ENCODE measurements around the gene PIM3.
A peak's percentile ranks its signal among the peaks of the same experiment; 100 is the strongest.

The PIM3 gene

GRCh38 chr22:49943771-49944398 is 16.7 kb upstream of the PIM3 start:
- DNase-seq = no peak

- DNase-seq = no peak
Measured at GRCh38 chr22:49944399-49944891, 16.1 kb upstream of the PIM3 start.

- peak in 1 of 4 experiments; percentile 38 for DNase-seq
Measured at GRCh38 chr22:49945042-49945794, 15.4 kb upstream of the PIM3 start.

GRCh38 chr22:49946612-49947295 is 13.8 kb upstream of the PIM3 start:
- no peak for DNase-seq

GRCh38 chr22:49947296-49947622 is 13.3 kb upstream of the PIM3 start:
- no peak for DNase-seq

GRCh38 chr22:49948116-49948957 is 12.2 kb upstream of the PIM3 start:
- no peak for DNase-seq

GRCh38 chr22:49948958-49949913 is 11.3 kb upstream of the PIM3 start:
- no peak for DNase-seq

- no peak for DNase-seq
Measured at GRCh38 chr22:49949914-49950292, 10.7 kb upstream of the PIM3 start.

- DNase-seq = no peak
Measured at GRCh38 chr22:49950396-49950994, 10.1 kb upstream of the PIM3 start.

GRCh38 chr22:49951000-49951677 is 9.4 kb upstream of the PIM3 start:
- peak in 3 of 4 experiments; percentile 47 to 66 (median 64) for DNase-seq

- no peak for DNase-seq
Measured at GRCh38 chr22:49951678-49951985, 8.9 kb upstream of the PIM3 start.

GRCh38 chr22:49951986-49952896 is 8.3 kb upstream of the PIM3 start:
- no peak for DNase-seq

GRCh38 chr22:49953027-49953679 is 7.4 kb upstream of the PIM3 start:
- peak in 1 of 4 experiments; percentile 43 for DNase-seq

GRCh38 chr22:49953680-49954344 is 6.8 kb upstream of the PIM3 start:
- DNase-seq = no peak

- DNase-seq = no peak
Measured at GRCh38 chr22:49954354-49954753, 6.2 kb upstream of the PIM3 start.

GRCh38 chr22:49954991-49955580 is 5.5 kb upstream of the PIM3 start:
- DNase-seq = no peak

GRCh38 chr22:49955581-49956417 is 4.8 kb upstream of the PIM3 start:
- DNase-seq = no peak

Data from suppressor macrophage (primary cell).